ENCODE results near the gene ACOXL.

ACOXL gene

DNA sequence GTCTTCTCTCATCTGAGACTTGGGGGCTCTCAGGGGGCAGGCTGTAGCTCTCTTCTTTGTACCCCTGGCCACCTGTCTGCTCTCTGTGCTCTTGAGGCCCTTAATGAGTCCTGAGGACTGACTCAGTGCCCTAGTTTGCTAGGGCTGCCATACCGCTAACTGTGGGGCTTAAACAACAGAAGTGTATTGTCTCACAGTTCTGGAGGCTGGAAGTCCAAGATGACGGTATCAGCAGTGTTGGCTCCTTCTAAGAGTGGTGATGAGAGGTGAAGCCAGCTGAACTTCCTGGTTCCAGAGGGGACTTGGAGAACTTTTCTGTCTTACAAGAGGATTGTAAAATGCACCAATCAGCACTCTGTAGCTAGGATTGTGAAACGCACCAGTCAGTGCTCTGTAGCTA lies 67.0 kb downstream of the ACOXL start:
- no peak for DNase-seq

DNA sequence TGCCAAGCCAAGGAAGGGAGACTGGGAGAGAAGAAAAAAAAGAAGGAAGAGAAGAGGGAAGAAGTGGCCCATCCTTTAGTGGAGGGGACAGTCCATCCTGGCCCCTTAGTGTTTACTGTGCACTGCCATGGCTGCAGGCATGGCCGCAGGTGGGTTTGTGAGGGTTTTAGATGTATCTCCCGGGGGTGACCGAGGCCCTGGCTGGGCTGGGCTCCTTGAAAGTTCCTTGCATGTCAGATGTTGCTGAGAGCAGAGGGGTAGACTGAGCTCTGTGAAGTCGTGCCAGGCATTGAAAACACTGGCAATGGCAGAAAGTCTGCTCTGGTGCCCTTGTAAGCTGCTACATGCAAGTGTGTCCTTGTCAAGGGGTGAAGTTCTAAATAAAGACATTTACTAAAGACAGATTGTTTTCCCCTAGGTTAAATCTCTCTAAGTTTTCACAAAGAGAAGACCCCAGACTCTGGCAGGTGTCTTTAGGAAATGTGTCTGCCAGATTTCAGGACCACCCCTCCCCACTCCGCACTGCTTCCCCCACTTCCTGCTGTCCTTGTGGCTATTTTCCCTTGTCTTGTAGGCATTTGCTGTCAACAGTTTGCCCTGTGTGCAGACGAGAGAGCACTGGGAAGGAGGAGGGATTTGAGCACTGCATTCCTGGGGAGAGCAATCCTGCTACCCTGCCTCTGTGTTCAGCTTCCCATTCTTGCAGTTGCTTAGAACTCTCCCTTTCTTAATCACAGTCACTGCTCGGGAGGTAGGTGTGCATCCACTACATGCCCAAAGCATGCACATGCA lies 68.4 kb downstream of the ACOXL start:
- no peak for DNase-seq

DNA sequence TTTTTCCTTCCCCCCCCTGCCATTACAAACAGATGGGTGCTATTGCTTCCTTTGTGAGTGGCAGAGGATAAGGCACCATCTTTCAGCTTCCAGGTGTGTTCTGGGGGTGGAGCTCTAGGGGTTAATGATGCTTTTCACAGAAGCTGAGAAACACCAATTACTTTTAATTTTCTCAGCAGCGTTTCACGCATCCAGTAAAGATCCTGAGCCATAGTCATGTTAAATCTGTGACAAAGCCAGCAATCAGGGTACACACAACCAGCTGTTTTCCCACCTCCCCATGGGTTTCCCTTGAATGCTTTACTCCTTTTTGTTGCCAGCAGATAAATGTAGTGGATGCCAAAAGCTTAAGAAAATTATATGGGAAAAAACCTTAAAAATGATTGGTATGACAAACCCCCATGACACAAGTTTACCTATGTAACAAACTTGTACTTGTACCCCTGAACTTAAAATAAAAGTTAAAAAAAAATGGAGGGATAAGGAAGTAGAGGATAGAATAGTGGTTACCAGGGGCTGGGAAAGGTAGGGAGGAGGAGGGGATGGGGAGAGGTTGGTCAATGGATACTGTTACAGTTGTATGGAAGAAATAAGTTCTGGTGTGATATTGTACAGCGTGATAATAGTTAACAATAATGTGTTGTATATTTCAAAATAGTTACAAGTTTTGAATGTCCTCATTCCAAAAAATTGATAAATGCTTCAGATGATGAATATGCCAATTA lies 70.0 kb downstream of the ACOXL start:
- DNase-seq: no peak

DNA sequence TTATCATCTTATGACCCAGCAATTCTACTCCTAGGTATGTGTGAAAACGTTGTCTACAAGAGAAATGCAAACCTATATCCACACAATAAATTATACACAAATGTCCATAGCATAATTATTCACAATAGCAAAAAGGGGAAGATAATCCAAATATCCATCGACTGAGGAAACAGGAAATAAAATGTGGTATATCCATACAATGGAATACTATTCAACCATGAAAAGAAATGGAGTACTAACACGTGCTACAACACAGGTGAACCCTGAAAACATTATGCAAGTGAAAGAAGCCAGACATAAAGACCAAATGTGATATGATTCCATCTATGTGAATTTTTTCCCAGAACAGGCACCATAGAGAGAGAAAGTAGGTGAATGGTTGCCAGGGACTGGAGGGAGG lies 72.1 kb downstream of the ACOXL start:
- no peak for DNase-seq

DNA sequence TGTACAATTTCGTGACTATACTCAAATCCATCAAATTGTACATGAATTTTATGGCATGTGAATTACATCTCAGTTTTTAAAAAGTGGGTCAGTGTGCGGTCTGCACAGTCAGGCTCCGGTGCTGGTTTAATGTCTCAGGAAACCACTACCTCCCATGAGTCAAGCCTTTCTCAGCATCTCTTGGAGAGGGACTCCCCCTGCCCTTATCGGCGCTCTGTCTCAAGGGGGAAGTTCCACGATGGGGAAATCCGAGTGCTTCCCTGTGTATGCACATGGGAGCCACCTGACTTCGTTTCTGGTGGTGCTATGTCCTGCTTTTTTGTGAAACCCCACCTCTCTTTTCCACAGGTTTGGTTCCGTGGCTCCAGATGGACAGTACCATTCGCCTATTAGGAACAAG lies 72.5 kb downstream of the ACOXL start:
- peak; percentile 78 for DNase-seq

DNA sequence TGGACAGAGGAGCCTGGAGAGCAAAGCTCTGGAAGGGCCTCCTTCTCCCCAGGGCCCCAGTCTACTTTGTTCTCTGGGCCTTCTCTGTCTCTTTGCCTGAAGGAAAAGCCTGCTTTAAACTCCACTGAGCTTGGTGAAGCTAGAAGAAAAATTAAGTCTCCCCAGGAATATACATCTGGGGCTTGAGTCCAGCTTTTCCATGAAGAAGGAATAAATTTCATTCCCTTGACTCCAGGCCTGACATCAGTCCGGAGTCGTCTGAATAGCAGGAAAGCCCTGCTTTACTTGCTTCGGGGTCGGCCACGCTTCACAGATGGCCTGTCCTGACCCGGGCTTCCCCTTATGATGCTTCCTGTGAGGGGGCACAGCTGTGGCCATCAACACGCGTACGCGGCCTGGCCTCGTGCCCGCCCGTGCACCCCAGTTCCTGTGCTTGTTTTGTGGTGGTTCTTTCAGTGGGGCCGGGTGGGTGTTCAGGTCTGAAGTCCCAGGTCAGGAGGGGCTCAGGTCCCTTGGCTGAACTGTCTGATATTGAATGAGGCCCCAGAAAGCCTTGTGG lies 73.6 kb downstream of the ACOXL start:
- DNase-seq: no peak

DNA sequence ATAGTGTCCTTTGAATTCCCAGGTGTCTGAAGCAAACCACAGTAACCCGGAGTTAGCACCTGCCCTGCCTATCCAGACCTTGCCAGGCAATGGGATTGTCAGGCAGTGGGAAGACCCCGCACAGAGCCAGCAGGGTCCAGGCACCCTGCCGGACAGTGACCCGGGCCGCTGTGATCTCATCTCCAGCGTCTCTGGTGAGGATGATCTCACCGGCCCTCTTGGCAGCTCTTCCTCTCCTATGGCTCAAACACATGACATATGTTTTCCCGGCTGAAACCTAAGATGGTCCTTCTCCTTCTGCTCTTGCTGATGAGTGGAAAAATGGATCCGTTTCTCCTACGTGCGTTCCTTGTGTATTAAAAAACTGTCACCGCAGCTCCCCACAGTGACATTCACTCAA lies 75.1 kb downstream of the ACOXL start:
- DNase-seq: no peak

DNA sequence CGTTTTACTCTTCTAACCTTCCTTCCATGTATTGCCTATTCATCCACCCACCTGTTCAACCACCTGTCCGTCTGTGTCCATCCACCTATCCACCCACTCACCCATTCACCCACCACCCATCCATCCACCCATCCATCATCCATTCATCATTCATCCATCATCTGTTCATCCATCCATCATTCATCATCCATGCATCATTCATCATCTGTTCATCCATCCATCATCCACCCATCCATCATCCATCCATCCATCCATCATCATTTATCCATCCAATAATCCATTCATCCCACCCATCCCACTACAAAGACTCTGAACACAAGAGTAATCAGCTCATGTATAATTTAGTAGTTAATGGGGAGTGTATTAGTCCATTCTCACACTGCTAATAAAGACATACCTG lies 78.0 kb downstream of the ACOXL start:
- DNase-seq: no peak

DNA sequence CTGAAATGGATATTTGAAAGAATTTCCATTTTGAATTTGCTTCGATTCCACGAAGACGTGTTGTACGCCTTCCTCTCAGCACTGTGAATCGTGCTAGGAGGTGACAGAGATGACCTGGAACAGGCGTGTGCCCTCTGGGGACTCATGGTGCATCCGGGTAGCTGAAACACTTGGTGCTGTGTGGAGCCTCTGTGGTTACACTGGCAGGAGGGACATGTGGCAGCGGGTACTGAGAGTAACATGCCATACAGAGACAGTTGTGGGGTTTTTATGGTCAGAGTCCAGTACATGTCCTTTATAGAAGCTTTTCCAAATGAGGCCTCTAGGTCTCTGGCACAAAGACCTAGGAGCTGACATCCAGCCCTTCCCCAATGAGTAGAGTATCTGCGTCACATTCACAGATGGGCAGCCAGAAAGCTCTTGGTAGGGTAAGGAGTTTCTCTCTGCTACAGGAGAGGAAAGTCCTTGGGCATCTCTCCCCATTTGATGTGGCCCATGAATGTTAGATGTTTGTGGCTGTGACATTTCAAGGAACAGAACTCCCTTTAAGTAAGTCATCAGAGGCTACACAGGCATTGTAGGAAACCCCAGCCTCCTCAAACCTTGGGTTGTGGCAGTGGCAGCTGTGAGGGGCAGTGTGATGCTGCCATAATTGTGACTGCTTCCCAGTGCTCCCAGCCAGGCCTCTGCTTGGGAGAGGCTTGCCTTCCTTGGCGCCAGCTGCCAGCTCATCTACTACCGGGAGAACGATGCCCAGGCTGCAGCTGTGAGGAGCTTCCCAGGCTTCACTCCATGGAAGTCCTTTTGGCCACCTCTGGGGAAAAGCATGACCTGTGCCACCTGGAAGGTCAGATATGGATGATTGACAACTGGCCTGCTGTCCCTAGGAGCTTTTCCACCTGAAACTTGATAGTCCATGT lies 80.6 kb downstream of the ACOXL start:
- DNase-seq: no peak

DNA sequence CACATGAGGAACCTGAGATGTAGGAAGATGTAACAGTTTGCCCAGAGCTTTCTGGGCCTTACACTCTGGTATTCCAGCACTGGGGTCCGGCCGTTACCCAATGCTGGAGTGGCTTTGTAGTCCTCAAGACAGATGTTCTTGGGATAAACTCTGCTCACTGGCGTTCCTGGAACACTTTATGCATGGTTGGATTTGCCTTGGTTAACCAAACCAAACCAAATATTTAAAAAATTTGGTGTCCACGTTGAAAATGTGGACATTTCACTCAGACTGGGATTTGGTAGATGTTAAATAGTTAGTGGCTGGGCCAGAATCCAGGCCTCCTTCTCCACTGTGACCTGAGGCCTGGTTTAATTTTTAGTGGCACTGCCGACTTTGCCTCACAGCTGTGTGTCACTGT lies 81.5 kb downstream of the ACOXL start:
- no peak for DNase-seq

DNA sequence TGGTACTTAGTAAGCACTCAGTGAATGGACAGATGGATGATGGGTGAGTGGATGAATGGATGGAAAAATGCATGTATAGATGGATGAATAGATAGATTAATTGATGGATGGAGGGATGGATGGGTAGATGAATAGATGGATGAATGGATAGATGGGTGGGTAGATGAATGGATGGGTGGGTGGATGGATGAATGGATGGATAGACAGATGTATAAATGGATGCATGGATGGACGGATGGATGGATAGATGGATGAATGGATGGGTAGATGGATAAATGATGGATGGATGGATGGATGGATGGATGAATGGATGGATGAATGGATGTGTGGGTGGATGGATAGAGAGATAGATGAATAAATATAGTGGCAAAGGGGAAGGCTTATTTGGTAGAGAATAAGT lies 83.6 kb downstream of the ACOXL start:
- no peak for DNase-seq

DNA sequence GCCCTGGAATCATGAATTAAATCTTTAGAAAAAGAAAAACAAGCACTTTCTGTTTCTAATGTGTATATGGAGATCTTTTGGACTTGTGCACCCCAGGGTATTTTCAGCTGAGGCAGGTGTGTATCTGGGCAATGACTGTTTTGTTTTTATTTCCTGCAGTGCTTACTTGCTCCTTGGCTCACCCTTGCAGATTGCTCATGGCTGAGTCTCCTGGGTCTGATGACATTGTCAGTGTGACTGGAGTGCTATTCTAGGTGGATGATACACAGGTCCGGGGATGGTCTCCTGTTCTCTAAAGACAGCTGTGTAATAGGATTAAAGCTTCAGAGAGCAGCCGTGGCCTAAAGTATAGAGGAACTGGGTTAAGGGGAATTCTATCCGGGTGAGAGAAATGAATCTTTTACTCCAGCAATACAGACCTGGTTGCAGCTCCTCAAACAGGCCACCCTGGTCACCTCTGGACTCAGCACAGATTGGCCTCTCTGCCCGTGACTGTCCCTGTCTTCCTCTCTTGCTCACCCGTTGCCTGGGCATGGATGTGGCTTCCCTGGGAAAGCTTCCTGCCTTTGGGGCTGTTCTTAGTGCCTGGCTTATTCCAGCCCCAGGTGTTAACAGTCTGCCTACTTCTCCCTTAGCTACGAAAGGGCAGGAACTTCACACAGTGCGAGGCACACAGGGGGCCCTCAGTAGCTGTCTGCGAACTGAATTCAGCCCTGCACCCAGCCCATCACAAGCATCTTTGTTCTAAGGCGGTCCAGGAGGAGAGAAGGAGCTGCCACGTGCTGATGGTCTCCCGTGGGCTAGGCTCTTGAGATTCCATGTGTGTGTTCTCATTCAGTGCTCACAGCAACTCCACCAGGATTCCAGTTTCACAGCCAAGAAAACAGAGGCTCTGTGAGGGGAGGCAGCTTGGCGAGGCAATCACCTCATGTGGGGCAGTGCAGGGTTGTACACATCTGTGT lies 84.3 kb downstream of the ACOXL start:
- no peak for DNase-seq

DNA sequence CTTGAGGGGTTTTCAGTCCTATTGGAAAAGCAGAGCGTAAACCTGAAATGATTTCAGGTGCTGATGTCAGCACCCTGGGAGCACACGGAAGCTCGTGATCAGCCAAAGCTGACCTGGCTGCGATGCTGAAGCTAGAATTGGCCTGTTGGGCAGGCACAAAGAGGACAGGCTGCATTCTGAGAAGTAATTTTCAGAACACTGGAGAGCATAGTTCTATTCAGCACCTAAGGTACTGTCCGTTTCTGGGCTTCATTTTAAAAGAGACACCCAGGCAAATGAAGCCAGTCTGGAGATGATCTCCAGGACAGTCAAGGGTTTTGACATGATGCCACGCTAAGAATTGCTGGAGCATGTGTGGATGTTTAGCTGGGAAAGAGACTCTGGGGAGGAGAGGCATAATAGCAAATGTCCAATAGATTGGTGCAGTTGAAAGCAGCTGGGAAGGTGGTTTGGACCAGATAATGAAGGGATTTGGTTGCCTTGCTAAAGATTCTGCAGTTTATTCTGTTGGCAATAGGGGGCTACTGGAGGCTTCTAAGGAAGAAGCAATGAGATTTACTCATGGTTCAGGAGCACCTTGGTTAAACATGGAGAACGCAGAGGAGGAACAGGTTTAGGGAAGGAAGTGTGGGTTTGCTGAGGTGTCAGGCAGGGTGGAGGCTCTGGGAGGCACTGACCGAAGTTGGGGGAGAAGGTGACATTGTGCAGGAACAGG lies 86.6 kb downstream of the ACOXL start:
- no peak for DNase-seq

DNA sequence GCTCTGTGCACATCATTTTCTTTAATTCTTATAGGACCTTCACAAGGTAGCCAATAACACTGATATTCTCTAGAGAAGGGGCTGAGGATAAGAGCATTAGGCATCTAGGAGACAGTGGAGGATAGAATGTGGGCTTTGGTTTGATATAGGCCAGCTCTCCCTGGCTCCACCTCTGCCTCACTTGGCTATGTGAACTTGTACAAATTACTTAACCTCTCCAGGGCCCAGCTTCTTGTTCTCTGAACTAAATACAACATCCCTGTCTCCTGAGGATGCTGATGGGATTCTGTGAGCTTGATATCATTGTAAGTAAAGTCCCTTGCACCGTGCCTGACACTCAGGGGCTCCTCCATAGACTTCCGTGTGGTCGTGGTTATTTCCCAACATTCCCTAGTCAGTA lies 87.3 kb downstream of the ACOXL start:
- no peak for DNase-seq

DNA sequence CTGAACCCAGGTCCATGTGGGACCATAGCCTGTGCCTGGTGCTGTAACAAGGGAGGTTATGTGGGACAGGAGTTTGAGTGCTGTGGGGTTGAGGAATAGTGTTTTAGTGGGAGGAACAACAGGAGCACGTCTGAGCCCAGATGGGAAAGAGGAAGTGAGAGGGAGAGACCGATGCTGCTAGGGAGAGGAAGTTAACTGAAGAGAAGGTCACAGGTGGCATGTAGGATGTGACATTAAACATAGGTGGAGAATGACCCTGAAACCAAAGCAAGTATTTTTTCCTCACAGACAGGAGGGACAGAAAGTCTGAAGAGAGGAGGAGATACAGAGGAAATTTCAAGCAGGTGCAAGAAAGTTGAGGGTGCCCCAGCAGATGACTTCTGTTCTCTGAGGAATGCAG lies 87.8 kb downstream of the ACOXL start:
- DNase-seq: no peak

DNA sequence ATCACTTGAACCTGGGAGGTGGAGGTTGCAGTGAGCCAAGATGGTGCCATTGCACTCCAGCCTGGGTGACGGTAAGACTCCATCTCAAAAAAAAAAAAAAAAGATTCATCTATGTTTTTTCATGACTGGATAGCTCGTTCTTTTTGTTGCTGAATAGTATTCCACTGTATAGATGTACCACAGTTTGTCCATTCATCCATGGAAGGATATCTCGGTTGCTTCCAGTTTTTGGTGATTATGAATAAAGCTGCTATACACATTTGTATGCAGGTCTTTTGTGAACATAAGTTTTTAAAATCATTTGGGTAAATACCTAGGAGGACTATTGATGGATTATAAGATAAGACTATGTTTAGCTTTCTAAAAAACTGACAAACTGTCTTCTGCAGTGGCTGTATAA lies 90.8 kb downstream of the ACOXL start:
- DNase-seq: no peak

DNA sequence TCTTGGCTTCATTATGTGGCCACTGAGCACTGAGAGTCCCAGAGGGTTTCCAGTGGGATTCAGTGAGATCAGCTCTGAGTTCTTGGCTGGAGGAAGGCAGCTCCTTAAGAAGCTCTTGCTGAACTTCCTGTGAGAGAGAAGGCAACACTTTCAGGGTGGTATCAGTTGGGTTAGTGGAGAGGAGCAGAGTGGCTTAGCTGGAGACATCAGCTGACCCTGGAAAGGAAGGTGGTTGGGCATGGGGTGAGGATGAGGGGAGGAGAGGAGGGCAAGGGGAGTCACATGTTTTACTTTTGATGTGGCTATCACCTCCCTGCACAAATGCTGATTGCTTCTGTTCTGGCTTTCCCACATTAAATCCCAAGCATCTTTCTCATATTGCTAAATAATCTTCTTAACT lies 95.1 kb downstream of the ACOXL start:
- DNase-seq: no peak

DNA sequence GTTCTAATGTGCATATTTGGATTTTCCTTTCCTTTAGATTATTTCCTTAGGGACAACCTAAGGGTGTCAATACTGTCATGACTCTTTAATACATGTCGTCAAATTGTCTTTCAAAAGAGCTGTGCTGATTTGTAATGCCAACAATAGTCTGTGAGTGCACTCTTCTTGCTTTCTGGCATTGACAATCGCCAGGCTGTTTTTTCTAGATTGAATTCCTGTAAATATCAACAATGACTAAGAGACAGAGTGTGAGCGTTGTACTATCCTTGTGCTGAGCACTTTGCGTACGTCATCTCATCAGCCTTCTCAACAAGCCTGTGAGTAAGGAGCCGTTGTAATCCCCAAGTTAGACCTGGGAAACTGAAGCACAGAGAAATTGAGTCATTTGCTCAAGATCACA lies 96.0 kb downstream of the ACOXL start:
- DNase-seq: no peak

DNA sequence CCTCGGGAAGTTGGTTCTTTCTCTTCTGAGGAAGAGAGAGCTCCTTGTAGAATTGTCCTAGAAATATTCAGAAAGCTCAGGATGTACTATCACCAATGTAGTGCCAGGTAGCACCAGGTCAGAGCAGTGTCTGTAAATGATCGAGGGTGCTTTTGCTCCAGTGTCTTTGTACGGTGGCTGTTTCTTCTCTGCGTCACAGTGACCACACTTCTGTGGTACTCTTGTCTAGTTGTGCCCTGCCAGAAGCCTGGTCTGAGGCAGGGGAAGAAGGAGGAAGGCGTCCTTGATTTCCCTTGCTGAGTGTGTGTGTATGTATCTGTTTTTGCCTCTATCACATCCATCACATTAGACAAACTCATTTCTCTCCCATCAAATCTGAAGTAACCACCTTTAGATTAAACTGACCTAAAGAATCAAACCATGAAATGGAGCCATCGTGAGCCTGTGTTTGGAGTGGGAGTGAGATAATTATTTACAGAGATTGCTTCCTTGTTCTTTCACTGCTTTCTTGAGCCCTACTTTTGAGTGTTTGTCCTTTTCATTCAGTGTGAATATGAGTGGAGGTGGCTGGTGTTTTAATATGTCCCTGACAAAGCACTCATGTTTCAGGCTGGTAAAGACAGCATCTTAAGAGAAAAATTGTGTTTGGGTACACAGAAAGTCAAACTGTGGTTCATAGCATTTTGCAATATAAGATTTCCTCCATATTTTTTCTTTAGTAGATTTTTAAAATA lies 97.2 kb downstream of the ACOXL start:
- DNase-seq: no peak

DNA sequence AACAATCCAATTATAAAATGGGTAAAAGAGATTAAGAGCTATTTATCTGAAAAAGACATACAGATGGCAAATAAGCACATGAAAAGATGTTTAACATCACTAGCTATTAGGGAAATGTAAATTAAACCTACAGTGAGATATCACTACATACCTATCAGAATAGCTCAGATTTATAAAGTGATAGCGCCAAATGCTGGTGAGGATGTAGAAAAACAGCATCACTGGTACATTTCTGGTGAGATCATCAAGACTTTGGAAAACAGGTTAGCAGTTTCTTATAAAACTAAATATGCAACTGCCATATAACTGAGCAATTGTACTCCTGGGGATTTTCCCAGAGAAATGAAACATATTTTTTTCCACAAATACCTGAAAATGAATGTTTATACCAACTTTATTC lies 100.4 kb downstream of the ACOXL start:
- no peak for DNase-seq

Data from activated CD4-positive, alpha-beta T cell treated with anti-CD3 and anti-CD28 coated beads, Interleukin-2, amount 50 U/mL, for 16 hours (primary cell).